GM12872 (cell line): Measurements from ENCODE around the gene HS3ST3B1.

ENCODE experiments used
- CTCF ChIP-seq: IDR thresholded peaks from 3 replicates; pipeline ENCODE4 v1.5.1; 2011; ENCODE audit warnings: low read depth, mild to moderate bottlenecking, low read length, moderate library complexity; ENCODE audit not compliant: insufficient read depth

Gene HS3ST3B1

GRCh38 chr17:14304222-14304772 lies 3.4 kb downstream of the HS3ST3B1 start:
- no peak for TF ChIP-seq CTCF

GRCh38 chr17:14304773-14305517 lies 4.1 kb downstream of the HS3ST3B1 start:
- no peak for TF ChIP-seq CTCF

- TF ChIP-seq CTCF = no peak
Observed at GRCh38 chr17:14305785-14306496, 5.1 kb downstream of the HS3ST3B1 start.

- TF ChIP-seq CTCF = no peak
Observed at GRCh38 chr17:14306596-14306995, 5.7 kb downstream of the HS3ST3B1 start.

GRCh38 chr17:14307560-14308024 lies 6.7 kb downstream of the HS3ST3B1 start:
- no peak for TF ChIP-seq CTCF

- TF ChIP-seq CTCF = no peak
Observed at GRCh38 chr17:14308636-14308964, 7.7 kb downstream of the HS3ST3B1 start.
